Measurements from ENCODE around the gene MBNL2. TPM values are rescaled to one million over a fixed set of nuclear protein-coding genes. Genes with fewer than 3 reads are reported as not detected.

Gene MBNL2
- total RNA-seq, 1 donor from 2014 or later: 66.7 TPM

- intact Hi-C loops (cut with micrococcal nuclease): loop anchor here (10.0 kb wide), 1 partner anchor 81 kb away; no protein-coding TSS in a partner anchor
- ATAC-seq (no peak), DNase-seq (no peak)
Measured at GRCh38 chr13:97435794-97436193, 213.7 kb downstream of the MBNL2 start.

DNA sequence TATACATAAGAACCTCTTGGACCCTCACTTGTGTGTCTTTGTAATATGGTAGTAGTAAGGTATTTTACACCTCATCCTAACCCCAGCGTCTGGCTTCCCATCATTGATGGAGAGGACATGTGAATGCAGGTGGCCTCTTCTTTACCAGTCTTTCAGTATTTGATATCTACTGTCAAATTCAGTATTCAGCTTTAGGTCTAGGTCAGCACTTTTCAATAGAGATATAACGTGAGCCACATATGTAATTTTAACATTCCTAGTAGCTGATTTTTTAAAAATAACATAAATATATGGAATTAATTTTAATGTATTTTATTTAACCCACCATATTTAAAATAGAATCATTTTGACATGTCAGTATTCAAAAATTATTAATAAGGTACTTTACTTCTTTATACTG, 214.7 kb downstream of the MBNL2 start:
- intact Hi-C loops (cut with micrococcal nuclease): loop anchor here (10.0 kb wide), 1 partner anchor 82 kb away; no protein-coding TSS in a partner anchor
- ATAC-seq (no peak), DNase-seq (no peak)

- ATAC-seq (no peak), DNase-seq (no peak)
- intact Hi-C loops (cut with micrococcal nuclease): loop anchor here (10.0 kb wide), 1 partner anchor 83 kb away; no protein-coding TSS in a partner anchor
Measured at GRCh38 chr13:97437729-97438128, 215.6 kb downstream of the MBNL2 start.

DNA sequence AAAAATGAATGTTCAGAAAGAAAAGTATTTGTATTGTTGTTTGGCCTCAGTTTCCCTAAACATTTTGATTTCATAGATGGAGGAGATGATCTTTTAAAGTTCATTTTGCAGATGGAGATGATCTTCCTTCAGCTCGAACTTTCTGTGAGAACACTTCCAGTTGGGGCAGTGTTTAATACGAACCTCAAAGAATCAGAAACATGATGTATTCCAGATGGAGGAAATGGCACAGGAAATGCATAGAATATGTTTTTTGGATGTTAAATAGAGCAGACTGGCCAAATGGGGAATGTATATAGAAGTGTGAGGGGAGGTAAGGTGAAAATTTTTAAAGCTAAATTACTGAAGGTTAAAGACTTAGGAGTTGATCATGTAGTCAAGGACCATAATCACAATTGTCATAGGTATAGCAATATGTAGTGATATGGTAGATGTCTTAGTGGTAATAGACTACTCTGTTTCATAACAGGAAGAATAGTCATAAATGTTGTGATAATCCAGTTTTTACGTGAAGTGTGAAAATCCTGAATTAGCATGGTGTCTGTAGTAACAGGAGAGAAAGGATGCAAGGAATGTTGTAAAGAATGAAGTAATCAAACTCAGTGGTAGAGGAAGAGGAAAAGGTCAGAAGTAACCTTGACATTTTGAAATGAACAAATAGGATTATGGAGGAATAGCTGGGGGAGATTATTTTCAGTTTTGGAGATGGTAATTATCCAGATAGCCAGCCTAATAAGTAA, 216.9 kb downstream of the MBNL2 start:
- ATAC-seq (no peak), DNase-seq (no peak)
- intact Hi-C loops (cut with micrococcal nuclease): loop anchor here (10.0 kb wide), 1 partner anchor 84 kb away; no protein-coding TSS in a partner anchor

GRCh38 chr13:97440598-97441170, 218.6 kb downstream of the MBNL2 start:
- ATAC-seq: no peak
- intact Hi-C loops (cut with micrococcal nuclease): no loop called here
- DNase-seq: no peak

- DNase-seq (no peak), ATAC-seq (no peak)
- intact Hi-C loops (cut with micrococcal nuclease): no loop called here
Measured at GRCh38 chr13:97441368-97441767, 219.2 kb downstream of the MBNL2 start.

Other genes starting within 250 kb of the MBNL2 start
- gene OXGR1, start 227.9 kb upstream of the MBNL2 start, total RNA-seq: 0.20 TPM
- 15.5 TPM for gene RAP2A, start 211.8 kb downstream of the MBNL2 start, total RNA-seq

Measured in left ventricle myocardium superior (tissue), 1 donor.